ENCODE measurements around the gene TPSD1.

The TPSD1 gene

DNA sequence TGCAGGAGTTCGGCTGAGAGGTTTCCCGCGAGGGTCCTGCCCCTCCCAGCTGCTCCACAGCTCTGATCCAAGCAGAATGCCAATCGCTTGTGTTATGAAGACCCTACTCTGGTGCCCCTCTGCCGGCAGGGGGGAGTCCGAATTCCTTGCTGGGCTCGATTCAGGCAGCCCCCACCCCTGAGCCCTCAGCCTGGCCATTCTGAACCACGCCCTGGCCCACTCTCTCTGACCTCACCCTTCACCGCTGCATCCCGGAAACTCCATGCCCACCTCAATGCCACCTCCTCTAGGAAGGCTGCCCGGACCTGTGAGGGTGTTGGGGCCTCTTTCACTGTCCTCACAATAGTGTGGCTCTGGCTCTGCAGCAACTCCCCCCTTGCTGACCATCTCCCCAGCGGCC is 45.7 kb downstream of the TPSD1 start:
- DNase-seq, result no peak

DNA sequence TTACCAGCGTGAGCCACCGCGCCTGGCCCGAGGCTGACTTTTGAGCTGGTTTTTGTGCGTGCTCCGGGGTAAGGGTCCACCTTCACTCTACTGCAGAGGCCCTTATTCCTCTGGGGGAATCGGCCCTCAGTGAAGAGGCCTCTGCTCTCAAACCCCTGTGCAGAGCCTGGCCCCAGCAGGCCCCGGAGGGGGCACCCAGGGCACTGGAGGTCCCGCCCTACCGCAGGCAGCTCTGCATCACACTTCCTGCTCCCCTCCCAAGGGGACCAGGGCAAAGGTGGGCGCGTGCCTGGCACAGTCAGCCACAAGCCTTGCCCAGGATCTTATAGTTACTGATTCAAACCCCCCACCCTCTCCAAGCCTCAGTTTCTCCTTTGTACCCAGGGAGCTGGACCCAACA is 50.0 kb downstream of the TPSD1 start:
- DNase-seq, result no peak

DNA sequence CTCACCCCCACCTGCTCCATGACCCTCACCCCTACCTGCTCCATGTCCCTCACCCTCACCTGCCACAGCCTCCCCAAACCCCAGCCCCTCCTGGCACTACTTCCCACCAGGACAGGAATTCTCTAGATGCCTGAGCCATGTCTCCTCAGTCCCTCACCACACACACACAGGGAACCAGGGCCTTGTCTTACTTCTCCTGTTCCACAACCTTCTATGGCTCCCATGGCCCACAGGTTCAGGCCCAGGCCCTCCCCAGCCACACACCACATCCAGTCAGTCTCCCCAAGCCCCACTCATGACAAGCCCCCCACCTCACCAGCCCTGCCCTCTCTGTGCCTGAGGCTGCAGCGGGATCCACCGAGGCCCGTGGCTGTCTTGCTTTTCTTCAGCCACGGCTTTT is 50.5 kb downstream of the TPSD1 start:
- DNase-seq, result no peak

DNA sequence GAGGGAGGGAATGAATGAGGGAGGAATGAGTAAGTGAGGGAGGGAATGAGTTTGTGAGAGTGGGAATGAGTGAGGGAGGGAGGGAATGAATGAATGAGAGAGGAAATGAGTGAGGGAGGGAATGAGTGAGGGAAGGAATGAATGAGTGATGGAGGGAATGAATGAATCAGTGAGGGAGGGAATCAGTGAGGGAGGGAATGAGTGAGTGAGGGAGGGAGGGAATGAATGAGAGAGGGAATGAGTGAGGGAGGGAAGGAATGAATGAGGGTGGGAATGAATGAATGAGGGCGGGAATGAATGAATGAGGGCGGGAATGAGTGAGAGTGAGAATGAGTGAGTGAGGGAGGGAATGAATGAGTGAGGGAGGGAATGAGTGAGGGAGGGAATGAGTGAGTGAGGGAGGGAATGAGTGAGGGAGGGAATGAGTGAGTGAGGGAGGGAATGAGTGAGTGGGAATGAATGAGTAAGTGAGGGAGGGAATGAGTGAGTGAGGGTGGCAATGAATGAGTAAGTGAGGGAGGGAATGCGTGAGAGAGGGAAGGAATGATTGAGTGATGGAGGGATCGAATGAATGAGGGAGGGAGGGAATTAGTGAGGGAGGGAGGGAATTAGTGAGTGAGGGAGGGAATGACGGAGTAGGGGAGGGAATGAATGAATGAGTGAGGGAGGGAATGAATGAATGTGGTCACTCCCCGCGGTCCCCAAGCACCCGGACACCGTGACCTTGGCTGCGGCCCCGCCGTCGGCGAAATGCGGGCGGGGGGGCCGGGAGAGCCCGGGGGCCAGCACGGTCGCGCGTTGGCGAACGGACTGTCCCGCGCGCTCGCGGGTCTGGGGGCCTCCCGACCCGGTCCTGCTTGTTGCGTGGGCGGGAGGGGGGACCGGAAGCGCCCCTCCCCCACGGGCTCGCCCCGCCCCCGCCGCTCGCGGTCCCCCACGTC is 52.4 kb downstream of the TPSD1 start:
- DNase-seq, result no peak

Data from NCI-H345 (cell line).